ENCODE data around the gene ACTR1A. TPM values are rescaled to one million over a fixed set of nuclear protein-coding genes. Genes with fewer than 3 reads are reported as not detected.

ACTR1A gene
- total RNA-seq, 2 experiments from 2014 or later = 55.5 to 68.3 TPM

DNA sequence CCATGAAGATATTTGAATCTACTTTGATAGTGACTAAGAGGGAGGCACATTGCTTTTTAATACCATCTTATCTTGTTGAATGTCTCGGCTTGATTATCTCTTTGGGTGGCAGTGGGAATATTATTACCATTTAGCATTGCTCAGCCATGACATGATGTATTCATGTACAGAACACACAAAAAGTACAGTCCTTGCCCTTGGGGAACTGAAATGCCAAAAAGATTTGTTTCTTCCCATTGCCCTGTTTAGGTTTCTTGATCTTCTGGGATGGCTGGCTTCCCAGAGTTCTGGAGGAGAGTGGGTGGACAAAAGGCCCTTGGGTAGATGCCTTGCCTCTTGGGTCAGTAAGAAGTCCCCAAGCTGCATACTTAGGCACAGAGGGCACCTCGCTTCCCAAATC is 25.0 kb upstream of the ACTR1A start:
- ChIA-PET POLR2A (interaction anchor here (1.1 to 1.5 kb wide), 2 partner anchors 24 to 54 kb away, joined by 3 read pairs; partner anchors contain the start of gene SUFU), CTCF (ENCODE audit: unreplicated experiment) (no interaction called here)
- BruUV-seq (replicated peaks) = no TSS peak
- no peaks in the 10 kb centered on the region for H3K9me3 ChIP-seq (ENCODE audit: low read length)
- no peak for DNase-seq (ENCODE audit: low spot score)
- TF ChIP-seq, protein P1, sequence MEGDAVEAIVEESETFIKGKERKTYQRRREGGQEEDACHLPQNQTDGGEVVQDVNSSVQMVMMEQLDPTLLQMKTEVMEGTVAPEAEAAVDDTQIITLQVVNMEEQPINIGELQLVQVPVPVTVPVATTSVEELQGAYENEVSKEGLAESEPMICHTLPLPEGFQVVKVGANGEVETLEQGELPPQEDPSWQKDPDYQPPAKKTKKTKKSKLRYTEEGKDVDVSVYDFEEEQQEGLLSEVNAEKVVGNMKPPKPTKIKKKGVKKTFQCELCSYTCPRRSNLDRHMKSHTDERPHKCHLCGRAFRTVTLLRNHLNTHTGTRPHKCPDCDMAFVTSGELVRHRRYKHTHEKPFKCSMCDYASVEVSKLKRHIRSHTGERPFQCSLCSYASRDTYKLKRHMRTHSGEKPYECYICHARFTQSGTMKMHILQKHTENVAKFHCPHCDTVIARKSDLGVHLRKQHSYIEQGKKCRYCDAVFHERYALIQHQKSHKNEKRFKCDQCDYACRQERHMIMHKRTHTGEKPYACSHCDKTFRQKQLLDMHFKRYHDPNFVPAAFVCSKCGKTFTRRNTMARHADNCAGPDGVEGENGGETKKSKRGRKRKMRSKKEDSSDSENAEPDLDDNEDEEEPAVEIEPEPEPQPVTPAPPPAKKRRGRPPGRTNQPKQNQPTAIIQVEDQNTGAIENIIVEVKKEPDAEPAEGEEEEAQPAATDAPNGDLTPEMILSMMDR (conservative IDR thresholded peaks at IDR 0.05; ENCODE audit: low read length) = no peak
- TF ChIP-seq EZH2phosphoT487 (IDR thresholded peaks at IDR 0.05; ENCODE audit: borderline replicate concordance, low read depth, low read length) = no peak
- no peak overlapping the region for H2AFZ ChIP-seq (ENCODE audit: low read length)
- no peak overlapping the region for H3K4me3 ChIP-seq (ENCODE audit: low read depth, low read length, poor library complexity, severe bottlenecking)
- no peaks in the 10 kb centered on the region for H3K79me2 ChIP-seq (ENCODE audit: insufficient read depth, low read depth, low read length)
- H3K36me3 ChIP-seq (ENCODE audit: insufficient read depth, low read length) = peaks cover 6% of the 10 kb centered on the region
- no peaks in the 10 kb centered on the region for H3K9me2 ChIP-seq (ENCODE audit: insufficient read depth, low read length)
- H3K4me2 ChIP-seq (ENCODE audit: low read length) = no peak overlapping the region
- intact Hi-C loops (cut with micrococcal nuclease; ENCODE audit: unreplicated experiment) = no loop called here
- no peak overlapping the region for H3K27ac ChIP-seq (ENCODE audit: low read depth, low read length, poor library complexity, severe bottlenecking)
- no peaks in the 10 kb centered on the region for H3K4me1 ChIP-seq (ENCODE audit: insufficient read depth, low read length, poor library complexity, severe bottlenecking)
- H4K20me1 ChIP-seq (ENCODE audit: insufficient read depth, low read length) = no peaks in the 10 kb centered on the region

DNA sequence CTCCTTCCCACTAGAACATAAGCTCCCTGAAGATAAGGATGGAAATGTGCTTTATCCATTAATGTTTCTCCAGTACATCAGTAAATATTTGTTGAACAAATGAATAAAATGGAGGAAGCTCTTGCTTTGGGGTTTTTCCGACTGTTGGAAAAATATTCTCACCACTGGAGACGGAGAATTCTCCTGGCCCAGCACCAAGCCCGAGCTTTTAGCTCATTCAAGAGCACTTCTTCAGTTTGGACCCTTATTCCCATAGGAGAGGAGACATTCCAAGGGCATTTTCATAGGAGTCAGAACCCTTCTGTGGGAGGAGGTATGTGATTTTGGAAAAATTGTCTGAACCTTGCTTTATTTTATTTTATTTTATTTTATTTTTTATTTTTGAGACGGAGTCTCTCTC is 22.2 kb upstream of the ACTR1A start:
- Histone ChIP-seq H2AFZ (ENCODE audit: low read length) (no peak overlapping the region), H3K9me3 (ENCODE audit: low read length) (no peaks in the 10 kb centered on the region), H3K4me2 (ENCODE audit: low read length) (no peak overlapping the region), H3K4me1 (ENCODE audit: insufficient read depth, low read length, poor library complexity, severe bottlenecking) (no peaks in the 10 kb centered on the region), H3K27ac (ENCODE audit: low read depth, low read length, poor library complexity, severe bottlenecking) (no peak overlapping the region), H3K9me2 (ENCODE audit: insufficient read depth, low read length) (no peaks in the 10 kb centered on the region), H3K36me3 (ENCODE audit: insufficient read depth, low read length) (peaks cover 9% of the 10 kb centered on the region), H3K4me3 (ENCODE audit: low read depth, low read length, poor library complexity, severe bottlenecking) (no peak overlapping the region), H4K20me1 (ENCODE audit: insufficient read depth, low read length) (no peaks in the 10 kb centered on the region), H3K79me2 (ENCODE audit: insufficient read depth, low read depth, low read length) (no peaks in the 10 kb centered on the region)
- intact Hi-C loops (cut with micrococcal nuclease; ENCODE audit: unreplicated experiment) = no loop called here
- DNase-seq (ENCODE audit: low spot score) = no peak
- POLR2A ChIA-PET = interaction anchor here (0.7 to 0.8 kb wide), 2 partner anchors 9 to 28 kb away, joined by 4 read pairs; no protein-coding TSS in a partner anchor
- CTCF ChIA-PET (ENCODE audit: unreplicated experiment) = no interaction called here
- no peak for TF ChIP-seq EZH2phosphoT487 (IDR thresholded peaks at IDR 0.05; ENCODE audit: borderline replicate concordance, low read depth, low read length)
- TF ChIP-seq, protein P1 (conservative IDR thresholded peaks at IDR 0.05; ENCODE audit: low read length) = no peak
- BruUV-seq (replicated peaks) = no TSS peak

DNA sequence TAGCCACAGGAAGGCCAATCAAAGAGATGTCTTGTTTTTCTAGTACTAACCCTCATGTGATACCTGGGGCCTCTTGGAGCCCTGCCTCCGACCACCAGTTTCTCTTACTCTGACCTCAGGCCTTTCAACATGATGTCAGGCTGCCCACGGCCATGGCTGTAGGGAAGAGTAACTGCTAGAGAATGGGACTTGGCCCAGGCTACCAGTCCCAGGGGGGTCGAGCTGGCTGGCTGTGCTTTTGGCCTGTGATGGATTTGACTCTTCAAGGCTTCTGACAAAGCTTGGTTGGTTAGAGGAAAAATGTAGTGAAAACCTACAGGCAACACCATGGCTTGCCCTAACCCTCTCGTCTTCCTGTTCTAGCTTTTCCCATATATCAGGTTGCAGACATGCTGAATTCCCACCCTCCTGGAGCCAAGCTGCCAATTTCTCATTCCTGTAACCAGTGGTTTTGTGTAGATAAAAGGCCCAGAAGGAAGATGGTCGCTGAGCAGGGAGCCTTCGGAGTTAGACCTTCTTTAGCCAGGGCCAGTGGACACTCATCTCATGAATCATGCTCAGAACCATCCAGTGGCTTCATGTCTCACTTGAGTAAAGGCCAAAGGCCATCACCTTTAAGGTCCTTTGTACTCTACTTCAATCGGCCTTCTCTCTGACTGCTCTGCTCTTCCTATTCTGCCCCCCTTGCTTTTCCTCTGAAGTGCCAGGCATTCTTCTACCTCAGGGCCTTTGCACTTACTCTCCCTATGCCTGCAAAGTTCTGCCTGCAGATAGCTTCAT is 20.9 kb upstream of the ACTR1A start:
- CTCF ChIA-PET (ENCODE audit: unreplicated experiment) = no interaction called here
- Histone ChIP-seq H3K27ac (ENCODE audit: low read depth, low read length, poor library complexity, severe bottlenecking) (no peak overlapping the region), H3K4me3 (ENCODE audit: low read depth, low read length, poor library complexity, severe bottlenecking) (no peak overlapping the region), H2AFZ (ENCODE audit: low read length) (no peak overlapping the region), H3K36me3 (ENCODE audit: insufficient read depth, low read length) (peaks cover 9% of the 10 kb centered on the region), H3K9me2 (ENCODE audit: insufficient read depth, low read length) (no peaks in the 10 kb centered on the region), H3K4me2 (ENCODE audit: low read length) (no peak overlapping the region), H3K9me3 (ENCODE audit: low read length) (no peaks in the 10 kb centered on the region), H3K79me2 (ENCODE audit: insufficient read depth, low read depth, low read length) (no peaks in the 10 kb centered on the region), H3K4me1 (ENCODE audit: insufficient read depth, low read length, poor library complexity, severe bottlenecking) (no peaks in the 10 kb centered on the region), H4K20me1 (ENCODE audit: insufficient read depth, low read length) (no peaks in the 10 kb centered on the region)
- DNase-seq (ENCODE audit: low spot score) = no peak
- no TSS peak for BruUV-seq (replicated peaks)
- intact Hi-C loops (cut with micrococcal nuclease; ENCODE audit: unreplicated experiment) = no loop called here
- TF ChIP-seq, protein P1 (conservative IDR thresholded peaks at IDR 0.05; ENCODE audit: low read length) = no peak
- TF ChIP-seq EZH2phosphoT487 (IDR thresholded peaks at IDR 0.05; ENCODE audit: borderline replicate concordance, low read depth, low read length) = no peak
- POLR2A ChIA-PET = no interaction called here
